ENCODE data around the gene HDAC8.

DNA sequence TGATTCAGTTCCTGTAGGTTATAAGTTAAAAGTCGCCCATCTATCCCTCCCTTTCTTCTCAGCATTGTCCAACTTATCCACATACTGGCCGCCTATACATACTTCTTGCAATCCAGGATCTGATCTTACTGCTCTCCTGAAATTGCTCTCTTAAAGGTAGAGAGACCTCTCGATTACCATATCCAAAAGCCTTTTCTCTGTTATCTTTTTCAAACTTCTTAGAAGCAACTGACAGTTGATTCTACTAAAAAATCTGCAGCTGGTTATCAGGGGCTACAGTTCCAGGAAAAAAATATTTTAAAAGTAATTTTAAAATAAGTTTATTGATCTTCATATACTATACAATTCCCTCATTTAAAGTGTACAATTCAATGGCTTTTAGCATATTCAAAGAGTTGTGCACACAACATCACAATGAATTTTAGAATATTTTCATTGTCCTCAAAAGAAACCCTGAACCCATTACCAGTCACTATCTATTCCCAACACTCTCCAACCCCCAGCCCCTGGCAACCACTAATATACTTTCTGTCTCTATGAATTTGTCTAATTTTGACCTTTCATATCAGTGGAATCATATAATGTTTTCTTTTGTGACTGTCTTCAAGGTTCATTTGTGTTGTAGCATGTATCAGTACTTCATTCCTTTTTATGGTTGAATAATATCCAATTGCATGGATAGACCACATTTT, 102.0 kb downstream of the HDAC8 start:
- TF ChIP-seq, protein P1, sequence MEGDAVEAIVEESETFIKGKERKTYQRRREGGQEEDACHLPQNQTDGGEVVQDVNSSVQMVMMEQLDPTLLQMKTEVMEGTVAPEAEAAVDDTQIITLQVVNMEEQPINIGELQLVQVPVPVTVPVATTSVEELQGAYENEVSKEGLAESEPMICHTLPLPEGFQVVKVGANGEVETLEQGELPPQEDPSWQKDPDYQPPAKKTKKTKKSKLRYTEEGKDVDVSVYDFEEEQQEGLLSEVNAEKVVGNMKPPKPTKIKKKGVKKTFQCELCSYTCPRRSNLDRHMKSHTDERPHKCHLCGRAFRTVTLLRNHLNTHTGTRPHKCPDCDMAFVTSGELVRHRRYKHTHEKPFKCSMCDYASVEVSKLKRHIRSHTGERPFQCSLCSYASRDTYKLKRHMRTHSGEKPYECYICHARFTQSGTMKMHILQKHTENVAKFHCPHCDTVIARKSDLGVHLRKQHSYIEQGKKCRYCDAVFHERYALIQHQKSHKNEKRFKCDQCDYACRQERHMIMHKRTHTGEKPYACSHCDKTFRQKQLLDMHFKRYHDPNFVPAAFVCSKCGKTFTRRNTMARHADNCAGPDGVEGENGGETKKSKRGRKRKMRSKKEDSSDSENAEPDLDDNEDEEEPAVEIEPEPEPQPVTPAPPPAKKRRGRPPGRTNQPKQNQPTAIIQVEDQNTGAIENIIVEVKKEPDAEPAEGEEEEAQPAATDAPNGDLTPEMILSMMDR (IDR thresholded peaks at IDR 0.05) = no peak
- TF ChIP-seq POLR2AphosphoS5 (IDR thresholded peaks at IDR 0.05) = no peak

Measured in stomach (tissue), 4 donors.